ENCODE measurements around the gene ADCY4.
"Not testable (repeated sequence)": the region's sequence is repeated elsewhere in the genome, so short reads cannot be mapped to it uniquely, and the experiment has no call there.

ADCY4 gene

DNA sequence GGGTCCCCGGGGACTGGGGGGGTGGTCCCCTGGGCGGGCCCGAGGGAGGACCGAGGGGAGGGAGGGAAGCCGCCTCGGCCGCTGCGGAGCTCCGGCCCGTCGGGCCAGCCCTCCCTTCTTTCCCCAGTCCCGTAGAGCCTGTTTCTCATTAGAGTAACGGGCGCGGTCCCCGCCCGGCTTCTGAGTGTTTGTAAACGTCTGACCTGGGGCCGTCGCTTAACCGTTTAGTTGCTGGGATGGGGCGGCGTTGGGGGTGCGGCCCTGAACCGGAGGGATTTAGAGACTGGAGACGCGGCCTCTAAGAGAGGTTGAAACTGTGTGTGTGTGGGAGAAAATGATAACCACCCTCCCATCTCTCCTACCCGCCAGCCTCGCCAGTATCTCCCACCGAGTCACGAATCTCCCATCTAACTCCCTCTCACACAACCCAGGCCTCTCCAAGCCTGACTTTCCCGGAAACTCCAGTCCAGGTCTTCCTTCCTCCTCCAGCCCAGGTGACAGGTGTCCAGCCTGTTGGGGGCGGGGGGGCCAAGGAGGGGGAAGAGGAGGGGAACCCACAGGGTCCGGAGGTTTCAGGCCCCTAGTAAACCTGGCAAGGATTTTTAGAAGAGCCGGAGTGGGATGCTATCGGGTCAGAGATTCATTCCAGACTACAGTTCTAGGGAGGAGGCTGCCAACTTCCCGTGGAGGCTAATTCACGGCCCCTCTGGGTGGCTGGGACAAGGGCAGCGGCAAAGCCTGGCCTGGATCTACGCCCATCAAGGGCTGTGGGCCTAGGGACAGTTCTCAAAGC, 32.0 kb upstream of the ADCY4 start:
- peak; percentile 97 for DNase-seq

DNA sequence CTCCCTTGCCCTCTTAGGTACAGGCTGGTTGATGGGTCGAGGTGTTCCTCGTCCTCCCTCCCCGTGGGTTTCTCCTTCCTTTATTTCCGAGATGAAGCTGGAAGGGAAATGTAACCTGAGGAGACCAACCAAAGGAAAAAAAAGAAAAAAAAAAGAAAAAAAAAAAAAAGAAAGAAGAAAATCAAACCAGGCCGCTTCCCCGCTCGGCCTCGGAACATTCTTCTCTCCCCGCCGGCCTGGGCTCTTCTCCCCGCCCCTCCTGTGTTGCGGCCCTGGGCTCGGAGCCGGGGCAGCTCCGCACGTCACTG, 31.5 kb upstream of the ADCY4 start:
- no peak for DNase-seq

DNA sequence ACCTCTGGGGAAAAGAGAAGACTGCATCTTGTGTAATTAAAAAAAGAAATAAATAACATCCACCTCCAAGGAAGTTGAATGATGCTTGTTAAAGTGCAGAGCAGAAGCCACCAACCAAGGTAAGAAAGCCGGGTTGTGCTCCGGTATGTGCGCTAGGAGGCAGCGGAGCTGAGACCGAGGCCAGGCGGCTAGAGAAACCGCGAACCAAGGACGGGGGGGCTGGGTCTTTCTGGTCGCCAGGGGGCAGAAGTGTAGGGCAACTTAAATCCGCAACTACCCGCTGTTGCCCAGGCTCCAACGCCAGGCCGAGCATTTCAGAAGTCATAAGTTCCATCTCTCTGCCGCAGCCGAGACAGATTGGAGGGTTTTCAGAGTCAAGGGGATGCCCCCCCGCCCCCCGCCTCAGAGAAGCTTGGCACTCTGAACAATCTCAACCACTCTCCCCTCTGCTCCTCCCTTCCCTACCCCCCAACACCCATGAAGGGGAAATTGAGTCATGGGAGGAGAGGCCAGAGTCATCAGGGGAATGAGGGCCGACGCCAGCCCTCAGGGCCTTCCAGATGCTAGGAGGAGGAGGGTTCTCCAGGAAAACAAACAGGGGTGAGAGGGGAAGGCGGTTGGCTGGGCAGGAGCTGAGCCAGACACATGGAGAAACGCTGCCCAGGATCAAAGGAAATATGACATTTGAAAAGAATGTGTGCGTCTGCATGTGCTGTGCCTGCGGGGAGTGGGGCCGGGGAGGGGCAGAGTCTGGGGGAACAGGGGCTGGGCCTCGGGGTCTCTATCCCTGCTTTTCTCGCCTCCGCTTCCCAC, 30.9 kb upstream of the ADCY4 start:
- peak; percentile 95 for DNase-seq

DNA sequence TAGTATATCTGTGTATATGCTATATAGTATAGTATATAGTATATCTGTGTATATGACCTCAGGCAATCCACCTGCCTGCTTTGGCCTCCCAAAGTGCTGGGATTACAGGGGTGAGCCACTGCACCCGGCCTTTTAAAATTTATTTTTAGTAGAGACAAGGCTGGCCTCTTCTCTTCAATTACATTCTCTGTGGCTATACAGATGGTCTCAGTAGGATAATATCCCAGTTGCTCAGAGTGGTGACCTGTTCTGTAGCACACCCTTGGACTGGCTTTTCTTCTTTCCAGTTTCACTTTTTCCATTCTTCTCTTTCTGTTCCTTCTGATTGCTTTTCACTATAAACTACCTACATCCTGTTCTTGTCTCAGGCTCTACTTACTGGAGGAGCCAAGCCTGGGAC, 30.0 kb upstream of the ADCY4 start:
- DNase-seq = no peak

DNA sequence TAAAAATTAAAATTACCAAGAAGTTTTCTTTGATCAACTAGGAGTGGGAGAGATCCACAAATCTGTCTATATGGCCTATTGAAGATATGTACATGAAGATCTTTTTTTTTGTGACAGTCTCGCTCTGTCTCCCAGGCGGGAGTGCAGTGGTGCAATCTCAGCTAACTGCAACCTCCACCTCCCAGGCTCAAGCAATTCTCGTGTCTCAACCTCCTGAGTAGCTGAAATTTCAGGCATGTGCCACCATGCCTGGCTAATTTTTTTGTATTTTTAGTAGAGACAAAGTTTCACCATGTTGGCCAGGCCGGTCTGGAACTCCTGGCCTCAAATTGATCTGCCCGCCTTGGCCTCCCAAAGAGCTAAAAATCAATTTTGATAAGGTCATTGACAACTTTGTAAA, 28.5 kb upstream of the ADCY4 start:
- DNase-seq = no peak

DNA sequence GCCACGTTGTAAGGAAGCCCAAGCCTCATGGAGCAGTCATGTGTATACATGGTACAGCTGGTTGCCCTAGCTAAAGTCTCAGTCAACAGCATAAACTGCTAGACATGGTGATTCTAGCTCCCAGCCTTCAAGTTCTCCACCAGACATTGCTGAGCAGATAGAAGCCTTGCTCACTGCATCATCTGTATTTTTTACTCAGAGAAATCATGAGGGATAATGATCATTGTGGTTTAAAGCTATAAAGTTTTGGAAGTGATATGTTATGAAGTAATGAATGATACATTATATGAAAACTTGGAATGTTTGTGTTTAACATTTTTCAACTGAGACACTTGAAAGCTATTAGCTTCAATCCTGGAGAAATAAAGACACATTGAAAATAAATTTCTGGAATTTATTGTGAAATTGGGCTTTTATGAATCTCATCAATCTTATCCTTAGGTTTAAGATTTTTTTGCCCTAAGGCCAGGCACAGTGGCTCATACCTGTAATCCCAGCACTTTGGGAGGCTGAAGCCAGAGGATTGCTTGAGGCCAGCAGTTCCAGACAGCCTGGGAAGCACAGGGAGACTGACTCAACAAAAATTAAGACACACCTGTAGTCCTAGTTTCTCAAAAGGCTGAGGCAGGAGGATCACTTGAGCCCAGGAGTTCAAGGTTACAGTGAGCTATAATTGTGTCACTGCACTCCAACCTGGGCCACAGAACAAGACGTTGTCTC, 27.5 kb upstream of the ADCY4 start:
- no peak for DNase-seq

DNA sequence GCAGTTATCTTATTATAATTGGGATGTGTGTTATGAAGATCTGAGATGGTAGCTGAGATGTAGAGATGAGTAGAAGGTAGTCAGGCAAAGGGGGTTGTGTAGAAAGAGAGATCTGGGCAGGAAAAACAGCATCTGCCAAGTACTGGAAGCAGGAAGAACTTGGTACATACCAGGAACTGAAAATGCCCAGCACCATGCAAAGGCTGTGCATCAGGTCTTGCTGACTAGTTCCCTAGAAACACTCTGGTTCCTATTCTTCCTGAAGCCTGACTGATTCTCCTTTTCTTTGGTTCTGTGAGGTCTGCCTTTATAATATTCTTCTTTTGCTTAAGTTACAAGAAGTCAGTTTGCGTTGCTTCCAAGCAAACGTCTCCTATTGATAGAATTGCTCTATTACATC, 26.5 kb upstream of the ADCY4 start:
- DNase-seq = no peak

DNA sequence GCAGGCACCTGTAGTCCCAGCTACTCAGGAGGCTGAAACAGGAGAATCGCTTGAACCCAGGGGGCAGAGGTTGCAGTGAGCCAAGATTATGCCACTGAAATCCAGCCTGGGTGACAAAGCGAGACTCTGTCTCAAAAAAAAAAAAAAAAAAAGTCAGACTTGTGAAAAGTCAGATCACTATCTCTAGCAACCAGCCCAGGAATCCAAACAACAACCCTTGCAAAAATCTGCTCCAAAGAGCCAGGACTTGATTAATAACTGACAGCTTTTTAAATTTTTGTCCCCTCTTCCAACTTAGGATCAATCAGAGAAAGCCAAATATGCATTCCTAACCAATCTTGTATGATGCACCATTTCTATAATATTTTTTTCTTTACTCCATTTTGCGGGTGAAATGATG, 25.4 kb upstream of the ADCY4 start:
- DNase-seq = no peak

DNA sequence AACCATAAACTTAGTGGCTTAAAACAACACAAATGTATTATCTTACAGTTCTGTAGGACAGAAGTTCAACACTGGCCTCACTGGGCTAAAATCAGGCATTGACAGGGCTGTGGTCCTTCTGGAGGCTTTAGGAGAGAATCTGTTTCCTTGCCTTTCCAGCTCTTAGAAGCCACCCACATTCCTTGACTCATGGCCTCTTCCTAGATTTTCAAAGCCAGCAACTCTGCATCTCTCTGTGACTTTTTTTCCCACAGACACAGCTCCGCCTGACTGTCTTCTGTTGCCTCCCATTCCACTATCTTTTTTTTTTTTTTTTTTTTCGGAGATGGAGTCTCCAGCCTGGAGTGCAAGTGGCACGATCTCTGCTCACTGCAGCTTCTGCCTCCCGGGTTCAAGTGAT, 21.3 kb upstream of the ADCY4 start:
- no peak for DNase-seq

DNA sequence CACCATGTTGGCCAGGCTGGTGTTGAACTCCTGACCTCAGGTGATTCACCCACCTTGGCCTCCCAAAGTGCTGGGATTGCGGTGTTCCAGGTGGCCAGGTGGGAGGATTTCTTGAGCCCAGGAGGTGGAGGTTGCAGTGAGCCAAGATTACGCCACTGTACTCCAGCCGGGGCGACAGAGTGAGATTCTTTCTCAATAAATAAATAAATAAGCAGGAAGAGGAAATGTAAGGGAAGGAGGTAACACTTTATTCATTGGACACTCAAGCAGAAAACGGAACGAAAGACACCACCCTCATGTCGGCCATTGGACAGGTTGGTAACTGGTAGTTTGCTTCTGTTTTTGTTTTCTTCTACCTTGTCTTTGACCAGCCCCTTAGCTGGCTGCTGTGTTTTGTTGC, 20.1 kb upstream of the ADCY4 start:
- DNase-seq = no peak

DNA sequence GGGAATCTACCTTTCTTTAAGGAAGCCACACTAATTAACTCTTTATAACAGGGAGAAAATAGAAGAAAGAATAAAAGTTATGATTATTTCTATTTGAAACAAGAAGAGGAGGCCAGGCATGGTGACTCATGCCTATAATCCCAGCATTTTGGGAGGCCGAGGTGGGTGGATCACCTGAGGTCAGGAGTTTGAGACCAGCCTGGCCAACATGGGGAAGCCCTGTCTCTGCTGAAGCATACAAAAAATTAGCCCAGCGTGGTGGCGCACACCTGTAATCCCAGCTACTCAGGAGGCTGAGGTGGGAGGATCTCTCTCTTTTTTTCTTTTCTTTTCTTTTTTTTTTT, 19.6 kb upstream of the ADCY4 start:
- DNase-seq = not testable (repeated sequence)

DNA sequence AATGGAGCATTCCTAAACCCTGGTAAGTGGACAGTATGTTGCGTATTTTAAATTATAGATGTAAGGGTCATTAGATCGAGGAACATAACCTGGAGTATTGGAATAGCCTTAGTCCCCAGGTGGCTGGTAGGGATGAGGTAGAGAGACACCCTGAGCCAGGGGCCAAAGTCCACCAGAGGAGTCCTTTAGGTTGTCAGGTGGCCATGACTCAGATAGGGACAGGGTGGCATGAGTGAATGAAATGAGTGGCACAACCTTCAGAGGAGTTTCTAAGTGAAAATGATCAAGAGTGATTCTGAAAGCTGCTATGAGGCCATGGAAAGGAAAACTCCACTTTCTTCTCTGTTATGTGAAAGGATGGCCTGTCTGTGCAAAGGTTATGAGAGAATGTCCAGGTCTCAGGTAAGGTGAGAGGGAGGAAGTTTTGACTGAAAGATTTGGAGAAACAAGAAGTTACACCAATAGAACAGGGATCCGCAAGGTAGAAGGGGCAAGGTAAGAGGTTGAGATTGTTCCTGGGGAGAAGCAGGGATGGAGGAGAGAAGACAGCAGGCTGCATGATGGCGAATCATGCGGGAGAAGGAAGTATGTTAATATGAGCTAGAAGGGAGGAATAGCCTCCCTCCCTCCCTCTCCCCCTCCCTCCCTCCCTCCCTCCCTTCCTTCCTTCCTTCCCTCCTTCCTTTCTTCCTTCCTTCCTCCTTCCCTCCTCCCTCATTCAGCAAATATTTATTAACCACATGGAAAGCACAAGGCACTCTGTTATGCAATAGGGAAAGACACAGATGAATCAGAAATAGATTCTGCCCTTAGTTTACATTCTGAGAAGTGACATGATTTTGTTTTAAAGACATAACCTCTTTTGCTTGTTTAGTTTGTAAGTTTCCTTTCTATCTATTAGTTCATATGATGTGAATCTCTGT, 18.9 kb upstream of the ADCY4 start:
- no peak for DNase-seq

DNA sequence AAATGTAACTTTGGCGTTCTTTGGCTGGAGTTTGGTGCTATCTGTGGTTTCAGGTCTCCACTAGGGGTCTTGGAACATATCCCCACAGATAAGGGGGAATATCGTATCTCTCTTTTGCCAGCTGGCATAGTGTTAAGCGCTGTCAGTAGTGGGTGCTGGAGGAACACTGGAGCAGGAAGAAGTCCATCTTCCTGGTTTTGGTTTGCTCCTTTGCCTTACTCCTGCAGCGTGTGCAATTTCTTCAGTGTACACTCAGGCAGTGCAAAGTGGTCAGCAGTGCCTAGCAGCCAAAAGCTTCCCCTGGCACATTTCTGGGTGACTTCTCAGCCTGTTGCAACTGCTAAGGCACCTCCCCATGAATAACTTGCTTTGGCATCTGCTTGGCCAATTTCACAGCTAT, 16.6 kb upstream of the ADCY4 start:
- no peak for DNase-seq

DNA sequence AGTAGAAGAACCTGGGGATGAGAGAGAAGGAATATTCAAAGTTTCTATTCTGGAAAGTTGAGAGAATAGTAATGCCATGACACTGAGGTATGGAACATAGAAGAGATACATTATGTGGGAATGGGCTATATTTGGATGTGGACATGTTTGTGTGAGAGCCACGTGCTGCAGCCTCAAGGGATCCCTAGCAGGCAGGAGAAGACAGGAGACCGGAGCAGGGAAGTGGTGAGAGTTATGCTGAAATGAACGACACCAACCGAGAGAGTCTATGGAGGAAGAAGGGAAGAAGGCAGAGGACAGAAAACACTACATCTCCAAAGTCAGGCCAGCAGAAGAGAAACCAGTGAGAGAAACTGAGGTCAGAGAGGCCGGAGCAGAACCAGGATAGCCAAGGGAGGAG, 14.9 kb upstream of the ADCY4 start:
- DNase-seq = no peak

DNA sequence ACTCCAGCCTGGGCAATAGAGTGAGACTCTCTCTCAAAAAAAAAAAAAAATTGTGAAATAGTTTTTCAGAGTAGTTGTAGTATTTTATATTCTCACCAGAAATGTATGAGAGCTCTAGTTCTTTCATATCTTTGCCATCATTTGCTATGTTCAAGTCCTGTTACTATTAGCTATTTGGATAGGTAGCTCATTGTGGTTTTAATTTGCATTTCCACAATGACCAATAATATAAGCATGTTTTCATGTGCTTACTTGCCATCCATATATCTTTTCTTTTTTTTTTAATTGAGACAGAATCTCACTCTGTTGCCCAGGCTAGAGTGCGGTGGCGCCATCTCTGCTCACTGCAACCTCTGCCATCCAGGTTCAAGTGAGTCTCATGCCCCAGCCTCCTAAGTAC, 13.3 kb upstream of the ADCY4 start:
- DNase-seq = no peak

DNA sequence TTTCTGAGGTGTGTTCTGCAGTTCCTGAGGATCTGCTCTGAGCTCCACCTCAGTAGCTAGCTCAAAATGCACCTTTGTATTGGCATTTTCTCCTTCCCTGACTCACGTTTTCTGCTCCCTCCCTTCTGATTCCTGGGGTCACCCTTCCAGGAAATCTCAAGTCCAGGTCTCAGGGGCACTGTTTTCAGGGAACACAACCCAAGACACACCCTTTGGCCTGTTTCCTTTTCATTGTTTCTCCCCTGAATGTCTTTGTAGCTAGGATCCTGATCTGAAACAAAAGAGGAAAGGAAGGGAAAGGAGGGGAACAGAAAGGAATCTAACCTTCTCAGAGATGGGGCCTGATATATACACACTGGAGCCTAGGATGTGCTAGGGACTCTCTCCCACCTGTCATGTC, 12.3 kb upstream of the ADCY4 start:
- DNase-seq = no peak

DNA sequence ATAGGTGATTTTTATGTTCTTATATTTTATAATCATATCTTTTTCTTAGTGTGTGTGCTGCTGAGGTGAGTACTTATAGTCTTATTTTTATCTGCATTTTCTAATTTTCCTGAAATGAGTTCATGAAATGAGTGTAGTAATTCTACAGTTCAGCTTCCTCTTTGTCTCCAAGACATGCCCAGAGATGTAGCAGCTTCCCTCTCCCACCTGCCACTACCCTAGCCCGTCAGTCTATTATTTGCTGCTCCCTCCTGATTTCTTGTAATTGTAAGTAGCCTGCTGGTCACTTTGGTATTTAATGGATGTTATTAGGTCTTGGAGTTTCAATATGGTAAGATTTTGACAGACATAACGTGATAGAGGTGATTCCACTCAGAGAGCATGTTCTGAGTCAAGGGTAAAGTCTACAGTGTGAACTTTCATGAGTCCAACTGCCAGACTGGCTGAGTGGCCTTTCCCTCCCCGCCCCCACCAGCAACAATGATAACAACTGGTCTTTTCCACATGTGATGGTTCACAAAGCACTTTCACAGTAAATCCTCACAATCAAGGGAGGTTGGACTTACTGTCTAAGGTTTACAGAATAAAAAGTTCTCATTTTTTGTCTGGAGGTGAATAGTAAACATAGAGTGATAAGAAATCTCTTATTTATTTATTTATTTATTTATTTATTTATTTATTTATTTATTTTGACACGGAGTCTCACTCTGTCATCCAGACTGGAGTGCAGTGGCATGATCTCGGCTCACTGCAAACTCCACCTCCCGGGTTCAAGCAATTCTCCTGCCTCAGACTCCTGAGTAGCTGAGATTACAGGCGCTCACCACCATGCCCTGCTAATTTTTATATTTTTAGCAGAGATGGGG, 9.2 kb upstream of the ADCY4 start:
- DNase-seq = no peak

DNA sequence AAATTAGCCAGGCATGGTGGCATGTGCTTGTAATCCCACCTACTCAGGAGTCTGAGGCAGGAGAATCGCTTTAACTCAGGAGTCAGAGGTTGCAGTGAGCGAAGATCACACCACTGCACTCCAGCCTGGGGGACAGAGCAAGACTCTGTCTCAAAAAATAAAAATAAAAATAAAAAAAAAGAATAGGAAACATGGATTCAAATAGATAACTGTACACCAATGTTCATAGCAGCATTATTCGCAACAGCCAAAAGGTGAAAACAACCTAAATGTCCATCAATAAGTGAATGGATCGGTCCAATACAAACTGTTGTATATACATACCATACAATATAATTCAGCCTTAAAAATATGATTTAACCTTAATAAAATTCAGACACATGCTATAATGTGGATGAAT, 8.0 kb upstream of the ADCY4 start:
- no peak for DNase-seq

DNA sequence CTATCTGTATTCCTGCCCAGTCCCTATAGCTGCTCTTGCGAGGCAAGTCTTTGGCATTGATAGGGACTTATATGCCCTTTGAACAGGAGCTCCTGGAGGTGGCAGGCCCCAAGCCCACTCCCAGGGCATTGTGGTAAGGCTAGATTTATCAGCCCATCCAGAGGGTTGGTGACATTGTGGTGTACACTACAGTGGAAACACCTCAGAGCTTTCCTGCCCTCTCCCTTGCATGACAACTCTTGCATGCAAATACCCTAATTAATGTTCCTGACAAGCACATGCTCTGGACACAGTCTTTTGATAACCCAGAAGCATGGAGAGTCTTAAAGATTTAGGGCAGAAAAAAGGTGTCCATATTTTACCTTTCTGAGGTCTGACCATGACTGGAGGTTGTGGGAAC, 5.7 kb upstream of the ADCY4 start:
- DNase-seq = no peak

DNA sequence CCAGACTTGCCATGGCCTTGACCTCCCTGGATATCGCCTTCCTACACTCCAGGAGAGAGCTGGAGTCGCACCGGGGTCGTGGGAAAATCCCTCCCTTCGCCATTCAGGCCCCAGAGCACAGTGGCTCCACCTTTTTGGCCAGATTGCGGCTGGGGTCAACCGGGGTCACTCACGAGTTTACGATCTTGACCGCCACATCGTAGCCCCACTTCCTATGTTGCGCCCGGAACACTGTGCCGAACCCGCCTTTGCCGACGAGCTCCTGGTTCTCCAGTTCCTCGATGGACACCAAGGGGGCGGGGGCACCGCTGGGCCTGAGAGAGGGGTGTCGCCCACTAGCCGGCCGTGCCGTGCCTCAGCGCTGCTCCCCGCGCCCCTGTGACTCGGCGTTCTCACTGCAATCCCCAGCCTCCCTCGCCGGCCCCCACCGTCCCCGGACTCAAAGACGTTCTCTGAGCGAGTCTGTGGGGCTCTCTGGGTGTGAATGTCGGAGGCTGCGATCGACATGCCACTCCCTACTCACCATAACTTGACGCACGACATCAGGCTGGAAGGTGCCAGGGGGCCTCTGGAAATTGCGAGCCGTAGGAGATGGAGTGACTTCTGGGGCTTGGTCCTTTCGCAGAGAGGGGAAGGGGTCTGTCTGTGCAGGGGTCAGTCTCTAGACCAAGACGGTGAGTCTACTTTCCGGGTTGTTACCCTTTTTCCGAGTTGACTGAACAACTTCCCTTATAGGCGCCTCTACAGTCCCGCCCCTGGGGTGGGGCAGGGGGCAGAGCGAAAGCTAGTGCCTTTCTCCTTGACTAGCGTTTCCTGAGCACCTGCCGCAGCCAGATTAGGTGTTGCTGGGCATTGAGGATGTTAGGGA, 4.6 kb upstream of the ADCY4 start, which contains the start of gene RIPK3:
RIPK3 (minus strand) TSS at position 708 of the 868 bp plus-strand sequence; CDS start at position 543, 165 bp downstream.
- DNase-seq = peak; percentile 51

DNA sequence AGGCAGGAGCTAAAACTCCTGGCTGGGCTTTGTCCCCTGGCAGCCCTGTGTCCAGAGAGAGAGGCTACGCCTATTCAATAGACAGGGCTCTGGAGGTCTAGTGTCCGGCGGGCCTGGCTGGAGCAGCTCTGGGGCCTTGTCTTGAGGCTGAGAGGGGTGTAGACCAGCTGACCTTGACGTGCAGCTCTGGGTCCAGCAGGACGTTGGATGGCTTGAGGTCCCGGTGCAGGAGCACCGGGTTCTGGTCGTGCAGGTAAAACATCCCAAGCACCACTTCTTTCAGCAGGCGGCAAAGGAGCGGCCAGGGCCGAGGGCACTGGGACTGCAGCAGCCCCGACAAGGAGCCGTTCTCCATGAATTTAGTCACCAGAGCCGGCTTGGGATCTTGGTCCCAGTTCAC, 4.0 kb upstream of the ADCY4 start:
- no peak for DNase-seq
